Body of pancreas (tissue), 4 donors: ENCODE measurements around the gene LRRK1. TPM values are rescaled to one million over a fixed set of nuclear protein-coding genes. Genes with fewer than 3 reads are reported as not detected.

Experiments
- ATAC-seq: fragments of 150-250 bp; one replicate; pipeline ENCODE4 v1.9.1; 2016
- DNase-seq, 4 donors: peaks; one replicate each; pipeline ENCODE4 v3.0.0-alpha.2; 2019
- H3K27ac ChIP-seq, 4 donors: fragments of 200-600 bp; sonication (generic); 1 replicate in 3 of 4; 2 replicates in 1 of 4; pipeline versions ENCODE4 v1.5.1 to v1.6.1; 2016 to 2019; ENCODE audit warnings: mild to moderate bottlenecking in 1 of 4, mixed read lengths in 1 of 4, moderate library complexity in 1 of 4
- H3K27me3 ChIP-seq, 2 donors: fragments of 200-600 bp; sonication (generic); one replicate each; pipeline ENCODE4 v1.6.0; 2016; ENCODE audit warnings: mild to moderate bottlenecking in 1 of 2
- H3K36me3 ChIP-seq, 2 donors: fragments of 200-600 bp; sonication (generic); replicated peaks in 1 of 2; 2 replicates each; pipeline ENCODE4 v1.5.1; 2016; ENCODE audit warnings: low read depth in 2 of 2; ENCODE audit not compliant: insufficient read depth in 1 of 2
- H3K4me1 ChIP-seq: fragments of 200-600 bp; sonication (generic); one replicate; pipeline ENCODE4 v1.6.0; 2016
- H3K4me3 ChIP-seq, 2 donors: fragments of 200-600 bp; sonication (generic); 1 replicate in 1 of 2; 2 replicates in 1 of 2; pipeline ENCODE4 v1.5.1; 2016 to 2019
- H3K9me3 ChIP-seq, 3 donors: fragments of 200-600 bp; sonication (generic); 1 replicate in 2 of 3; 2 replicates in 1 of 3; pipeline ENCODE4 v1.5.1; 2016
- CTCF ChIP-seq, 7 experiments: fragments of 450-650 bp in 4 of 7; fragments of 200-600 bp in 3 of 7; sonication (generic) in 3 of 7; IDR thresholded peaks; one replicate each; pipeline ENCODE4 v1.5.1; 2016 to 2019; ENCODE audit warnings: antibody characterized with exemption in 7 of 7
- POLR2A ChIP-seq, 3 donors: fragments of 450-650 bp; IDR thresholded peaks; one replicate each; pipeline ENCODE4 v1.6.1; 2016; ENCODE audit warnings: antibody characterized with exemption in 3 of 3, mild to moderate bottlenecking in 2 of 3
- WGBS, 2 donors: methylation state at CpG; one replicate each; pipeline ENCODE4 v1.1.5; 2017; 5-methylcytosine and 5-hydroxymethylcytosine counted together
- intact Hi-C: fragments of 100-400 bp; cut with DNase I; formaldehyde crosslinking; loops from one replicate; pipeline ENCODE4 v1.15.1; 2023
- total RNA-seq, 2 donors: library from RNA; depleted of rRNA; stranded (reverse); fragments of >200 nt; gene quantifications; one replicate each; pipeline ENCODE4 v1.1.0, GENCODE V29; 2016

Gene LRRK1
- total RNA-seq, 2 donors from 2014 or later = 12.2 to 14.0 TPM

DNA sequence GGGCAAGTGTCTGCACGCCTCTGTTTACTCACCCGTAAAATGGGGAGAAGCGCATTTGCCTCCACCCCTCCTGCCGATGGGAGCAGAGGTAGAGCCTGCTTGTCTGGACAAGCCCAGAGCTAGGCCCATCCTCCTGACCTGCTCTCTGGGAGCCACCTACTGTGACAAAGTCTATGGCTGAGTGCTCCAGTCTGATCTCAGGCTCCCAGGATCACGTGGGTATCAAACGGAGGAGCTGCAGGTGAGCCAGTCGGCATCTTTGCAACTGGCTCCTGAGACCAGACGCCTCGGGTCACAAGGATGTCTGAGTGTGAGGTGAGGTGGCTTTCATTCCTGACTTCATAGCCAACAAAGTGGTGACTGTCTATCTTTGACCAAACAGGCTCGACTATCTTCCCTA, 41.6 kb upstream of the LRRK1 start:
- Histone ChIP-seq H3K9me3 (no peaks in the 10 kb centered on the region), H3K36me3 (no peaks in the 10 kb centered on the region), H3K27ac (no peak overlapping the region), H3K27me3 (no peaks in the 10 kb centered on the region), H3K4me1 (peaks cover 17% of the 10 kb centered on the region), H3K4me3 (no peak overlapping the region)
- 87 to 99% methylated on average over 8 to 10 of the region's 10 CpGs for WGBS, 2 donors
- intact Hi-C loops = loop anchor here (10.0 kb wide), 1 partner anchor 163 kb away; no protein-coding TSS in a partner anchor
- ATAC-seq (no peak), DNase-seq (no peak)
- TF ChIP-seq POLR2A (IDR thresholded peaks at IDR 0.05) (no peak), CTCF (IDR thresholded peaks at IDR 0.05) (no peak)

GRCh38 chr15:100878130-100878529, 41.0 kb upstream of the LRRK1 start:
- TF ChIP-seq CTCF (IDR thresholded peaks at IDR 0.05) (no peak), POLR2A (IDR thresholded peaks at IDR 0.05) (no peak)
- H3K9me3 ChIP-seq = no peaks in the 10 kb centered on the region
- no peaks in the 10 kb centered on the region for H3K27me3 ChIP-seq
- H3K27ac ChIP-seq = no peak overlapping the region
- no peak for DNase-seq
- H3K4me1 ChIP-seq = peaks cover 17% of the 10 kb centered on the region
- ATAC-seq = no peak
- intact Hi-C loops = loop anchor here (10.0 kb wide), 1 partner anchor 163 kb away; no protein-coding TSS in a partner anchor
- no peak overlapping the region for H3K4me3 ChIP-seq
- WGBS, 2 donors = 75 to 83% methylated on average over 8 to 11 of the region's 11 CpGs
- H3K36me3 ChIP-seq = no peaks in the 10 kb centered on the region

- H3K36me3 ChIP-seq = no peaks in the 10 kb centered on the region
- no peaks in the 10 kb centered on the region for H3K27me3 ChIP-seq
- H3K9me3 ChIP-seq = no peaks in the 10 kb centered on the region
- intact Hi-C loops = loop anchor here (10.0 kb wide), 1 partner anchor 164 kb away; no protein-coding TSS in a partner anchor
- ATAC-seq (no peak), DNase-seq (no peak)
- H3K4me1 ChIP-seq = peaks cover 17% of the 10 kb centered on the region
- no peak overlapping the region for H3K4me3 ChIP-seq
- 32 to 39% methylated on average over 12 of the region's 12 CpGs for WGBS, 2 donors
- TF ChIP-seq CTCF (IDR thresholded peaks at IDR 0.05) (no peak), POLR2A (IDR thresholded peaks at IDR 0.05) (no peak)
- H3K27ac ChIP-seq = peak overlapping the region in 3 of 4 donors; percentile 49 to 53 (median 51)
Observed at GRCh38 chr15:100878648-100879047, 40.5 kb upstream of the LRRK1 start.

- ATAC-seq (peak; percentile 55), DNase-seq (peak in 2 of 4 donors; percentile 23 to 28)
- H3K4me3 ChIP-seq = no peak overlapping the region
- H3K4me1 ChIP-seq = peaks cover 17% of the 10 kb centered on the region
- no peaks in the 10 kb centered on the region for H3K27me3 ChIP-seq
- intact Hi-C loops = loop anchor here (10.0 kb wide), 1 partner anchor 164 kb away; no protein-coding TSS in a partner anchor
- H3K27ac ChIP-seq = peak overlapping the region in 3 of 4 donors; percentile 49 to 53 (median 51)
- no peaks in the 10 kb centered on the region for H3K36me3 ChIP-seq
- 3 to 23% methylated on average over 4 to 58 of the region's 62 CpGs for WGBS, 2 donors
- H3K9me3 ChIP-seq = no peaks in the 10 kb centered on the region
- no peak for TF ChIP-seq POLR2A (IDR thresholded peaks at IDR 0.05)
- no peak for TF ChIP-seq CTCF (IDR thresholded peaks at IDR 0.05)
Observed at GRCh38 chr15:100879061-100879463, 40.1 kb upstream of the LRRK1 start.
